NCI-H1436 treated with DMSO at 0.1 percent for 48 hours (cell line): ENCODE measurements around the gene ZNF385B.
"Not testable (repeated sequence)": the region's sequence is repeated elsewhere in the genome, so short reads cannot be mapped to it uniquely, and the experiment has no call there.

Source experiments
- DNase-seq: peaks from one replicate; lab custom pipeline; 2025; lab: John Stamatoyannopoulos, UW

Gene ZNF385B

DNA sequence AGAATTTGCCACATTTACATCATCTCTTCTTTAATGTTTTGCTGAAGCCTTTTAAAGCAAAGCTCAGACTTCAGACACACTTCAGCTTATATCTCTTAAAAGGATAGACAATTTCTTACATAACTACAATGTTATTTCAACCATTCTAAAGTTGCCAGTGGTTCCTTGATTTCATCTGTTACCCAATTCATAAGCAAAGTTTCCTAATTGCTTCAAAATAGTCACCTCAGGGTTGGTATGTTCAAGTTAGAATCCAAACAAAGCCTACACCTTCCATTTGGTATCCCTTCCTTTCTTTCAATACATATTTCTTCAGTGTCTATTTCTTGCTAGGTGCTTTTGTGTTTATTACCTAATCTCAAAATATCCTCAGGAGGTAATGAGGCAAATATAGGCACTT lies 60.6 kb downstream of the ZNF385B start:
- no peak for DNase-seq

DNA sequence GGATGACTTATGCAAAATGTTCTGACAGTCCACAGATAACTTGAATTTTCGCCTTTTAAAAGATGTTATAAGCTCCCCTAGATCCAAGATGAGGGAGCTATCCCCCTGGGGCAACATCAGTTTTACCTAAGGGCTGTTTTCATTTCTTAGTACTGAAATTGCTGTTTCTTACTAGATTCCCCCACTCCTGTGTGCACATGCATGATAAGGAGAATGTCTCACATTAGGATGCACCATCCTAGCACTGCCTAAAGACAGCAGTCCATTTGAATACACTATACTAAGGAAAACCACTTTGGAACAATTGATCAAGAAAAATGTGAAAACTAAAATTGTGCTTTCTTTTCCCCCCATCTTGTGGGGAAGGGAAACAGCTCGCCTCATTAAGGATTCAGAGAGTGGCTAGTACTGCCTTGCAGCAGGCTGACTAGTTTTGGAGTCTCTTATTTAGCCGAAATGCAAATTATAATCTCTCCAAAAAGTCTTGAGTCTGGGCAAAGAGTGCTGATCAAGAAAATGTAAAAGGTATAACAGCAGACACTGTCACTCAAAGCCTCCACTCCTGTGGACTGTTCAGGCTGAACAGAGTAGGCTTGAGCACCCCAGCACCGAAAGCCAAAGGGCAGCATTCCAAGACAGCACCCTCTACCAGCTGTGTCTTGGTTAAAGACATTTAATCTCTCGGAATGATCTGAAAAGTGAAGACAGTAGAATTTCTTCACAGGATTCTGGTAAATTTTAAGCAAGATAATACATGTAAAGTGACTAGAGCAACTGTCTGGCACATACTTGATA lies 65.0 kb downstream of the ZNF385B start:
- no peak for DNase-seq

DNA sequence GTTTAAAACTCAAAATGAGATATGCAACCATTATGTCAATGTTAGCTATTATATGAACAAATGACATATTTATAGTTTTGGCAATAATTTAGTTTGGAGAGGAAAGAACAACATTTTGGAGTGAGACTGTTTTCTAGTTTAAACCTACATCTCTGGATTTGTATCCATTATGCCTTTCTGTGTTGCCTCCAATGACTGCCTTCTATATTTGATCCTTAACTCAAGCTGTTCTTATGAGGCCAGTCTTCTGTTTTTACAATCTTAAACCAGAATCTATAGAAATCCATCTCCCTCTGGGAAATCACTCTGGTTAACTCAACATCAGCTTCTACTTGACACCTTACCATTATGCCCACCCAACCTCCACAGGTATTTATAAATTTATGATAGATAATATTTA lies 67.5 kb downstream of the ZNF385B start:
- DNase-seq: no peak

DNA sequence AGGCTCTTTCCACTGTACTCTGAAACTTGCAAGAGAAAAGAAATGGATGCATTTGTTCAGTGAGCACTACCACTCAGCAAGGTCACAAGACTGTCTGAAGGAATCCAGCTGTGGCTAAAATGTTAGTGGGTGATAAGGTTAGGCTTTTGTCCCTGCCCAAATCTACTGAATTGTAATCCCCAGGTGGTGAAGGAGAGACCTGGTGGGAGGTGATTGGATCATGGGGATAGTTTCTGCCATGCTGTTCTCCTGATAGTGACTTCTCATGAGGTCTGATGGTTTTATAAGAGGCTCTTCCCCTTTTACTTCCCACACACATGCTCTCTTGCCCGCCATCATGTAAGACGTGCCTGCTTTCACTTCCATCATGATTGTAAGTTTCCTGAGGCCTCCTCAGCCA lies 68.2 kb downstream of the ZNF385B start:
- no peak for DNase-seq

DNA sequence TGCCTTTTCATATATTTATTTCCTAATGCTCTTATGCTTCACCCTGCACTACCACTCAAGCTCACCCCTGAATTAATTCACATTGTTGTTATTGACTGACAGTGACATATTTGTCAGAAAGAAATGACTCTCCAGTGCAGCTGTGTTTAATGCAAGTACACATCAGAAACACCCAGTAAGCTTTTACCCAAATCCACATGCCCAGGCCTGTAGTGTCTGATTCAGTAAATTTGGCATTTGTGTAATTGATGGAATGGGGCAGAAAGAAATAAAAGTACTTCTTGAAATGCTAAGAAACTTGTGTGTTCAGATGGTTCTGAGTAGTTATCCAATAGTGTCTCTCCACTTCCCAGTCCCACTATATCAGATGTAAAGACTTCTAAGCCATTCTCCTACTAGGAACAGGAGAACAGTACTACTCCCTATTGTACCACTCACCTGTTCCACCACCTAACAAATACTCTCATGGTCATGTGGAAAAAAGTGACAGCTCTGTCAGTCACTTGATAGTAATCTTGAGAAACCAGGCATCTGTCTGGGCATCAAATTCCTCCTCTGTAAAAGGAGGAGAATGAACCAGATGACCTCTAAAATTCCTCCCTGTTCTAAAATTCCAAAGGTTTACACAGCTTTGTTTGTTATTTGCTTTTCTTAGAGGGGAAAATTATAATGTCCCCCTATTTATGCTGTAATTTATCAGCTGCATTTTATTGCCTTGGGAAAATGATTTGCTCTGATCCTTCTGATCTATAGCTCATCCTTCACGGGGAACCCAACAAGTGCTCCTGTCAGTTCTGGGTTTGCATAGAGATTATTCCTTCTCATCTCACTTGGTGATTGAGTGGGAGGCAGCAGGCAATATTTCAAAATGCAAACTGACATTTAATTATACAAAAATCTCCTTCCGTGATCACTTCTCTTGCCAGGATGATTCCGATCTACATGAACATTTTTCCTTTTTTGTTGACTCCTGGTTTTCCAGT lies 70.9 kb downstream of the ZNF385B start:
- DNase-seq: no peak

DNA sequence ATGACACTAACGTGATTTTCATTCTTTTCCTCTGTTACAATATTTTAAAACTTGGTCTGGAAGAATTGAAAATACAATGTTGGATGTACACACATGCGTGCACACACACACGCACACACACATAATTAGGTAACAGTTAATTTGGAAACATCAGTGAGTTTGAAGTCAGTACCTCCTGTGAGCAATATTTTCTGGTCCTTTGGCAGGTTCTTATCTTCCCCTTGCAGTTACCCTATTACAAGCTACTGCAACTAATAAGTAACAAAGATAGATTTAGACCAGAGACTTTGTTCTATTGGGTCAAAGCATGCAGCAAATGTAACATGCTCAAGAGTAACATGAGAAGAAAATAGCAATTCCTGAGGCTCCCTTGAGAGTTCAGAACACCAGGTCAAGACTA lies 73.3 kb downstream of the ZNF385B start:
- no peak for DNase-seq

DNA sequence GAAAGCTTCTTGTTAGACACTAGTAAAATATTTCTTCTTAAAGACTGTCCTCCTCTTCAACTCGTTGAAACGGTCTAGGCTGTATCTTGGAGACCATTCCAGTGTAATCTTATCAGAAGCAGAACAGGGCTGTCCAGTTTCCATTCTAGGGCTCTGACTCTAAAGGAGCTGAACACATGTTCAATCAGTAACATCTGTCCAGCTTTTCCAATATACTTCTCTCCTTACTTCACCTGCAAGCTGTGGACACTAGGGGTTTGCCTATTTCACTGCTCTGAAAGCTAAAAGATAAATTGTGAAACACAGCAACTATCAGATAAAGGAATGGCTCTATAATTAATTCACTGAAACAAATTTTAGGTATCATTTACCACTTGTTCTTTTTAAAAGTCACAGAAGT lies 73.8 kb downstream of the ZNF385B start:
- DNase-seq: no peak

DNA sequence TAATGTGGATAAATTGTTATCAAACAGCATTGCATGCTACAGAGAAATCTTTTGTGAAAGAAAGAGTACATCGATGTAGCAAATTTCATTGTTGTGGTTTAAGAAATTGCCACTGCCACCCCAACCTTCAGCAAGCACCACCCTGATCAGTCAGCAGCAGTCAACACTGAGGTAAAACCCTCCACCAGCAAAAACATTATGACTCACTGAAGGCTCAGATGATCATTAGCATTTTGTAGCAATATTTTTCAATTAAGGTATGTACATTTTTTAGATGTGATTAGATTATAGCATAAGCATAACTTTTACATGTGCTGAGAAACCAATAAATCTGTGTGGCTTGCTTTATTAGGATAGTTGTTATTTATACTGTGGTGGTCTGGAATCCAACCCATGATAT lies 75.5 kb downstream of the ZNF385B start:
- DNase-seq: no peak

DNA sequence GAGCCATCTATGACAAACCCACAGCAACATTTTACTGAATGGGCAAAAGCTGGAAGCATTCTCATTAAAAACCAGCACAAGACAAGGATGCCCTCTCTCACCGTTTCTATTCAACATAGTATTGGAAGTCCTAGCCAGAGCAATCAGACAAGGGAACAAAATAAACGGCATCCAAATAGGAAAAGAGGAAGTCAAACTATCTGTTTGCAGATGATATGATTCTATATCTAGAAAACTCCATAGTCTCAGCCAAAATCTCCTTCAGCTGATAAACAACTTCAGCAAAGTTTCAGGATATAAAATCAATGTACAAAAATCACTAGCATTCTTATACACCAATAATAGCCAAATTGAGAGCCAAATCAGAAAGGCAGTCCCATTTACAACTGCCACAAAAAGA lies 79.1 kb downstream of the ZNF385B start:
- DNase-seq: not testable (repeated sequence)

DNA sequence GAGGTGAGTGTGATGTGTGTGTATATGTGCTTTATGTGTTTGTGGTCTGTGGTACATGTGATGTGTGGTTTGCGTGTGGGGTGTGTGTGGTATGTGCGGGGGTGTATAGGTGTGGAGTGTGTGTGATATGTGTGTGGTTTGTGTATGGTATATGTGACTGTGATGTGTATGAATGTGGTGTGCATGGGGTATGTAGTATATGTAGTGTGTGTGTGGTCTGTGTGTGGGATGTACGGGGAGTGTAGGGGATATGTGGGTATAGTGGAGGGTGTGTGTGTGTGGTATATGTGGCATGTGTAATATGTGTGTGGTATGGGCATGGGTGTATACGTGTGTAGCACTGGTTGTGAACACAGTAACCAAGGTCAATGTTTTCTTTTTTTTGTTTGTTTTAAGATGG lies 87.4 kb downstream of the ZNF385B start:
- DNase-seq: no peak

DNA sequence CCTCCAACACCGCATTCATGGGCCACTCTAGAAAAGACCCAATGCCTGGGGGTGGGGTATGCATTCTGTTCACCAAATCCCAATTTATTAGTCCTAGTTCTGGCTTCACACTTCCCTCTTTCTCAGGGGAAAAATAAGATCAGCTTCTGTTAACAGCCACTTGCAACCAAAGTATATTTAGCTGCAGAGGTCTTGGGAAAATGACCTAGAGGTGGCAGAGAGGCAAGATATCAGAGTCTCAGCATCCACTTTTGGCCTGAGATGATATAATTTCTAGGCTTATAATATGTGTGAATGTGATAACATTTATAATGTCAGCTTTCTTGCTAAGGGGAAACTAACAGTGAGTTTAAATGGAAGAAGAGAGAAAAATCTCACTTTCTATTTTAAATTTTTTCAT lies 89.1 kb downstream of the ZNF385B start:
- DNase-seq: no peak

DNA sequence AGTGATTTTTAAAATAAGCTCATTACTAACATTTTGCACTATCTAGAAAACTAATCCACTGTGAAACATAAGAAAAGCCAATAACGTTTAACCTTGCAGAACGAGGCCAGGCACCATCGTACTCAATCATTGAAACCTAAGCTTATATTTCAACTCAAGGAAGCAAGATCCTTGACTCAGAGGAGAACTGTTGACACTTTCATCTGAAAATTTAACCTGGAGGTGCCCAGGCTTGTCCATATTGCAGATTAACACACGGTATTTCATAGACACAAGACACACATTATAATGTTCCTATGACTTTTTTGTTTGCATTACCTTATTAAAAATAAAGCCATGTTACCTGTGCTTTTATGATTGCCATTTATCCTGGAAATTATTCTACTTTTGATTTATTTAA lies 89.6 kb downstream of the ZNF385B start:
- no peak for DNase-seq

DNA sequence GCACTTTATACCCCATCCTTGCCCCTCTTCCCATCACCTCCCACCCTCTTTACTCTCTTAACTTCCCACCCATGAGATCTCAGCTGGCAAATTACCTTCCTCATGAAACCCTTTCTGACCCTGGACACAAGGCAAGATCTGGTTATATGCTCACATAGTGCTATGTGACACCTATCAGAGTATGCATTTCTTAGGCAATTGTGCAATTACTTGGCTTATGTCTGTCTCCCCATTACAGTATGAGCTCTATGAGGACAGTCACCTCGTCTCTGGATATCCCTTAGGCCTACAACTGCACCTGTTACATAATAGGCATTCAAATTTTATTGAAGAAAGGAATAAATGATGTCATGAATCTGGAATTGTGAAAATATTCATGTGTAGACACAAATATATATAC lies 91.4 kb downstream of the ZNF385B start:
- DNase-seq: no peak

DNA sequence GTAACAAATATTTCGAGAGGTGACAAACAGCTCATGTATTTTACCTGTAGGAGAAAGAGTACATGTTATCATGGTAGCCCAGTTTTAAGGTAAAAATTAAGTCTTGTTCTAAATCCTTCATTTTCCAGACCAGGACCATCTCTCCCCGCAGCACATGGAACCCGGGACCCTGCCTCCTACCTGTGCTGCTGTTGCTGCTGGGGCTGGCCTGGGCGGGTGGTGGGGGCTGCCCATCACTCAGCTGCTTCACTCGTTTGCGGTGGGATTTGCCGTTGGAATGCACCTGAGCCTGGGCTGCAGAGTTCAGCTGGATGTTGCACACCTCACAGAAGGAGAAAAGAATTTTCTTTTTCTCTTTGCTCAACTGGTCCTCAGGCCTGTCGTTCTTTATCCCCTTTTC lies 92.1 kb downstream of the ZNF385B start:
- DNase-seq: no peak

DNA sequence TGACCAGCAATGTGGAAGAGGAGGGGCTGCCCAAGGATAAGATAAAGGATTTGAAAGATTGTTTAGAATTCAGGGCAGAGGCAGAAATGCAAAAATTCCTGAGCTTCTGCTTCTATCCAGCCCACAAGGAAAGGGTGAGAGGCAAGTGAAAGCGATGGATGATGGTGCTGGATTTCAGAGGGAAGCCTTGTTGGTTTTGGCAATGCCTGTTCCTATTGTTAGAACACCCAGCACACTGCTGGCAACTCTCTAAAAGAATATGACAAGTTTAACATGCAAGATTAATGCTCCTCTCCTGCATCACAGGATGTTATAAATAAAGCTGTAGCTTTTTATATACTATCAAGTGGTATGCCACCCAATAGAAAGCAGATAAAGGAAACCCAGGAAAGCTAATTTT lies 92.6 kb downstream of the ZNF385B start:
- no peak for DNase-seq

DNA sequence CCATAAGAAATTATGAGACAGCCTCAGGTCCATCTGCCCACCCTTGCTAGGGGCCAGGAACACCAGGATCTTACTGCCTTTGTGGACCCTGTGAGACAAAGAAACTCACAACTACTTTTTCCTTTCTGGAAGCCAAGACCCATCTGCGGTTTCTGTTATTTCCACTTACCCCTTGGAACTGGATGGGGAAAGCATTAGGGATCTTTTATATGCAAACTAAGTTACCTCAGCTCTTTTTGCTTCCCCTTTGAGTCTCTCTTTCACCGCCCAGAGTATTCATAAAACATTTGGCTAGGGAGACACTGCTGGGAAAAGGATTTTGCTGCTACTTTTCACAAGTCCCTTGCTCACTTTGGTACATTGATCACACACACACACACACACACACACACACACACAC lies 95.7 kb downstream of the ZNF385B start:
- DNase-seq: no peak

DNA sequence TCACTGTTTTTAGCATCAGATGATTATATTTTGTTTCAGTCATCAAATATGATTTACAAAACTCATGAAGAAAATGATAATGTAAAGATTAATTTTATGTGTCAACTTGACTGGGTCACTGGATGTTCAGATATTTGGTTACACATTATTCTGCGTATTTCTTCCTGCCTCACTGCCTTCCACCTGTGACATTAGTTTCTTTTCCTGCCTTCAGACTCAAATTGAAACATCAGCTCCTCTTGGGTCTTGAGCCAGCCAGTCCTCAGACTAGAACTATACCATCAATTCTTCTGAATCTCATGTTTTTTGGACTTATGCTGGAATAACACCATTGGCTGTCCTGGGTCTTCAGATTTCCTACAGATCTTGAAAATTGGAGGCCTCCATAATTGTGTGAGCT lies 96.7 kb downstream of the ZNF385B start:
- no peak for DNase-seq

DNA sequence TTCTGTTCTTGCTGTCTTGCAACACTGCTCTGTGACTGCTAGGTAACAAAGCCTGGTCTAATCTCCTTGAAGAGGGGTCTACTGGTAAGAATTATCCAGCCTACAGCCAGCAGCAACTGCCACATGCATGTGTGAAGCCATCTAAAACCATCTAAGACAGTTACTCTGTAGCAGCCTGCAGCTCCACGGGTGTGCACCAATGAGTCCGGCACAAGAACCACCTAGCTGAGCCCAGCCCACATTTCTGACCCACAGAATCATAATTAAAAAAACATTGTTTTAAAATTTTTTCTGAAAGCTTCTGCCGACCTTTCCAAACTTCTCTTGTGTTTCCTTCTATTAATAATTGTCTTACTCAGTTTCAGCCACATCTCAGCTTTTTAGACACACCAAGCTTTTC lies 102.8 kb downstream of the ZNF385B start:
- no peak for DNase-seq

DNA sequence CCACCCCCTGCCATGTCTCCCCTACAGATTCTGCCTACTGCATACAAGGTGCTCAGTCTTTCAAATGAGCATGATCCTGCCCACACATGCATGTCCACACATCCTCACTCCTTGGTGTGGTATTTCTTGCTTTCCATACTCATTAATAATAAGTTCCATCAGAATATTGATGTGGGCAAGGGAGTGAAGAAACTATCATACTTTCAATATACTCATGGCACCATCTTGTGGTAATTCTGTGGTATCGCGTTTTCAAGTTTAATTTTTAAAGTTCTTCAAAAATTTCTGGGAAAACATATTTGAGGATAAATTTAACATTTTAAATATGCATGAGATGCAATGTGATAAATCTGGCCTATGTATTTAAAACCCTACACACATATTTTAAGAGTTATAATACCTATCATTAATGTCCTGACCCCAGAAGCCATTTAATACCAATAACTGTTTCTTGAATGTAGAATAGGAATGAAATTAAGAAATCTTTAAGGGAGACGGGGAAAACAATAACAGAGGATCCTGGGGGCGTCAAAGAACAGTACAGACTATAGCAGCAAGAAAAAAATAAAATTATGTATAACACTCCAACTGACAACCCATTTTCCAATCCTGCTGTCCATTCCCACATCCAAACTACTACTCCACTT lies 110.1 kb downstream of the ZNF385B start:
- peak; percentile 9 for DNase-seq

DNA sequence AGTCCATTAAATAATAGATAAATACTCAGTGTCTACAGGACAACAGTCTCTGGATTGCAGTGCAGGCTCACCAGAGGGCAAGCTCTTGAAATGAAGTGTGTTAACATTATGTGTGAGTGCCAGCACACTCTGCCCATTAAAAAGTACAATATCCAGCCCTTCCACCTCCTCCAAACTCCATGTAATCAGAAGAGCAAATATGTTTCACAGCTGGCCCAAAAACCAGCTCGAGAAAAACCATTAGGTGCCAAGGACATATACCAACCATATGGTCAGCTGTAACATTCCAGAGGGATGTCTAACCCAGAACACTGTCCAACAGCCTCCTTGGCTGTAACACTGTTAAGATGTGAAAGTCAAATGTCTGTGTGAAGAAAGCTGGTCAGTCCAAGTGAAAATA lies 112.2 kb downstream of the ZNF385B start:
- no peak for DNase-seq

DNA sequence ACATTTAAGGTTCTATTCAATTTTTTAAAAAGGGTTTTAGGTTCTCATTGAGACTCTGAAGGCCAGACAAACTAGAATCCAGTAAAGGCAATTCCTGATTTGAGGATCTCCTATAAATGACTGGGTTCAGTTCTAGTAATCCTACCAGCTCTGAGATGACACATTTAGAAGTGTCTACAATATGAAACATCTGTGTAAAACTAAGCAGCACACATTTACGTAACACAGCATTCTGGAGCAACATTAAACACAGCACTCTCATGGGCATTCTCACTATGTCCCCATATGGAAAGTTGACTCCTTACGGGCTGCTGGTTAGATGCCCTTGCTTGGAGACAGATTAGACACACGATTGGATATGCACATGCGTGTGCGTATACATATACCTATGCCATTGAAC lies 114.4 kb downstream of the ZNF385B start:
- DNase-seq: no peak

DNA sequence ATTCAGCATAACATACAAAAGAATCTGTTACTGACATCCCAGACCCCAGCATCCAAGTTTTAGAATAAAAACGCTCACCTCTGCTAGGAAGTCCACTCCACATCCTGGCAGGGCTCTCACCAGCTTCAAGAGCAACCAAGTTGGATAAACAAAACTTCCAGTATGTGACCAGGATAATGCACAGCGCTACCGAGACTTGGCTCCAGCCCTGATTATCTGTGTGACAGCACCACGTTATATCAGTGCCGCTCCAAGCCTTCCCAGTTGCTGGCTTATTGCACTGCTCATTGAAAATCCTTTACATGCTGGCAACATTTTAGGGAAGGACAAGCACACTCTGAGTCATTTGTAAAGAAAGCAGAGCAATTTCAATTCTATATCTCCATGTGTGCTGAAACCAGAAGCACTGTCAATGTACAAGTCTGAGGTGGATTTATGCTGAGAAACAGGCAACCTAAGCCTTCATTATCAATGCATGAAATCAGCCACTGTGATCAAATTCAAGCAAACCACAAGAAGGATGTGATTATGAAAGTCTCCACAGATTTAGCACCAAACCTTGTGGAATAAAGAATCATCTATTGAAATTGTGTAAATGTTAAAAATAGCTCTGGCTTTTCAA lies 115.7 kb downstream of the ZNF385B start:
- DNase-seq: no peak
